Body of pancreas (tissue), 4 donors: ENCODE data around the gene ADAMTSL5.

Experiments used
- CTCF ChIP-seq, 7 experiments: fragments of 450-650 bp in 4 of 7; fragments of 200-600 bp in 3 of 7; sonication (generic) in 3 of 7; IDR thresholded peaks; one replicate each; pipeline ENCODE4 v1.5.1; 2016 to 2019; ENCODE audit warnings: antibody characterized with exemption in 7 of 7
- POLR2A ChIP-seq, 3 donors: fragments of 450-650 bp; IDR thresholded peaks; one replicate each; pipeline ENCODE4 v1.6.1; 2016; ENCODE audit warnings: antibody characterized with exemption in 3 of 3, mild to moderate bottlenecking in 2 of 3

- TF ChIP-seq CTCF (IDR thresholded peaks at IDR 0.05) (no peak), POLR2A (IDR thresholded peaks at IDR 0.05) (no peak)
Measured at GRCh38 chr19:1472231-1473084, 40.4 kb downstream of the ADAMTSL5 start.
